NCI-H748 treated with DMSO at 0.1 percent for 48 hours (cell line): ENCODE measurements around the gene DAAM1.

Source experiments
- DNase-seq: peaks from one replicate; lab custom pipeline; 2025; lab: John Stamatoyannopoulos, UW

Gene DAAM1

DNA sequence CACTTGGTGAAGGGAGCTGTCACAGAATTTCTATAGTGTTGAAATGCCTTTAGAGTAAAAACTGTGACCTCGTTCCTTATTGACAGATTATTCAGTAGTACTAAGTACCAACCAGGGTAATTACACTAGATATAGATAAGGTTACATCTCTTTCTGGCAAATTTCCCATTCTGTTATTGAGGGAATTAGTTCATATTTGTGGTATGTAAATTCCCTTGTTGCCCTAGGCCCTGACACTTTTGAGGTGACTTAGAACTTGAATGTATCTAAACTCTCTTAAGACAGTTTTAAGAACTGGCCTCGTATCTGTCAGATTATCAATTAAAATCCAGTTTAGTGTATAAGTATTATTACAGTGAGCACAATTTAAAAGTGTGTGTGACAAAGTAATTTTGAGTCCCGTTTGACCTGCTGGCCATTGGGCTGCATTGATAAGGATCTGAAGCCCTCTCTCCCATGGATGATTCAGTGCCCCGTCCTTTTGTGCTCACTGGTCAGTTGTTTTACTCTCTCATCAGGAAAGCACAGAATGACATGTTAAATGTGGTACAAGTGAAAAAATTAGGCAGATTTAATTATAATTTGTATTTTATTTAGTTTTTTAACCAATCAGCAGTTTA lies 153.5 kb downstream of the DAAM1 start:
- no peak for DNase-seq

GRCh38 chr14:59342516-59343484 lies 154.3 kb downstream of the DAAM1 start:
- DNase-seq: no peak

- DNase-seq: no peak
These were observed 155.1 kb downstream of the DAAM1 start for GRCh38 chr14:59343585-59343984.

DNA sequence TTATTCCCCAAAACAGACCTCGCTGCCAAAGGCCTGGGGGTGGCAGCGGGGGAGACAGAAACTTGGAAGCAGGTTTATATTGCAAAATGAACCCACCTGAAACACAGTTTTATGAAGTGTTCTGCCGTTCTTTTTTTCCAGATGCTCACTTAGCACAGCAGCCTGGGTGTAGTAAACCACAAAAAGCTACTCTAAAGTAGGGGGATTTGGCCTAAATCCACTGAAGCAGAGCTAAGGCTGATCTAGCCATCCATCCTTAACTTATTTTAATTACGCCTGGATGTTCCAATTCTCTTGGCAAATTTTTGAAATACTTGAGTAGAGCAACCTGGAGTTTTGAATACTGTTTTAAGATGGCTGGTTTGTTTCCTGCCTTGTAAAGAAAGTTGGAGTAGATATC lies 155.5 kb downstream of the DAAM1 start:
- DNase-seq: no peak

DNA sequence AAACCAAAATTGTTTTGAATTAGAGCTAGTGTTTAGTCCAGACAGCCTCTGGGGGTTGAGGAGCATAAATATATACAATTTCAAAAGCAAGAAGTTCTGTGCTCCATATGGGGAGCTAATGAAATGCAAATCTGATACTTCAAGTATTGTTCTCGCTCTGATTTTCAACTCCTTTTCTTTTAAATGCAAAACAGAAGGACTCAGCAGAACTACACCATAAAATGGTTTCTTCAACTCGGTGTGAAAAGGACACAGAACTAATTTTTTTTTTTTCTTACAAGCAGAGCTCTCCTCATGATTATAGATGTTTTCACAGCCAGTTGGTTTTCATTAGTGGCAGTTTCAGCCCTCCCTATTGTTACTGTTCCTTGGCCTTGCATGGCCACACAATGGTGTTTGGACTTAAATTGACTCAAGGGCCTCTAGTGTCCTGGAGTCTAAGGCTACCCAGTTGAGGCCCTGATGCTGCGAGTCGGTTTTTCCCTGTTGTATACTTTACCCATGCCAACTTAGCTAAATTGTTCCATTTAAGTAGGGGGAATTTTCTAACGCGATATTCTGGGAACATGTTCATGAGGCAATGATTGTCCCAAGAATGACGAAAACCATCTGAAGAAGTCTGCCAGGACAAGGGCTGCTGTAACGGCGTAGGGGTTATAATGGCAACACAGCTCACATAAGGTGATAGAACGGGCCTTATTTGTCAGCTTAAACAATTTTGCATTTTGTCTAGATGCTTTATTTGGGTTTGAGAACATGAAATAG lies 156.4 kb downstream of the DAAM1 start:
- DNase-seq: no peak

DNA sequence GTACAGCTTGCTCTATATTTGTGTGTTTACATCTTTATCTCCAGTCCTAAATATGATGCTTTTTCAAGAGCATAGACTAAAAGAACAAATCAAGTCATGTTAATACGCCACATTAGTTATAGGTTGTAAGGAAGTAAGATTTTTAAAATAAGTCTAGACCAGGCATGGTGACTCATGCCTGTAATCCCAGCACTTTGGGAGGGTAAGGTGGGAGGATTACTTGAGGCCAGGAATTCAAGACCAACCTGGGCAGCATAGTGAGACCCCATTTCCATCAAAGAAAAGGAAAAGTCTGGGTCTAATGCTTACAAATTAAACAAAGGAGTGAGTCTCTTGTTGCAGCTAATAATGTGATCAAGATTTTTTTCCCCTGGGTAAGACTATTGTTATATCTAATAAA lies 157.9 kb downstream of the DAAM1 start:
- no peak for DNase-seq

- DNase-seq: no peak
These were observed 158.5 kb downstream of the DAAM1 start for GRCh38 chr14:59346796-59347510.

GRCh38 chr14:59347511-59347900 lies 159.0 kb downstream of the DAAM1 start:
- no peak for DNase-seq

GRCh38 chr14:59347915-59348314 lies 159.4 kb downstream of the DAAM1 start:
- DNase-seq: no peak

DNA sequence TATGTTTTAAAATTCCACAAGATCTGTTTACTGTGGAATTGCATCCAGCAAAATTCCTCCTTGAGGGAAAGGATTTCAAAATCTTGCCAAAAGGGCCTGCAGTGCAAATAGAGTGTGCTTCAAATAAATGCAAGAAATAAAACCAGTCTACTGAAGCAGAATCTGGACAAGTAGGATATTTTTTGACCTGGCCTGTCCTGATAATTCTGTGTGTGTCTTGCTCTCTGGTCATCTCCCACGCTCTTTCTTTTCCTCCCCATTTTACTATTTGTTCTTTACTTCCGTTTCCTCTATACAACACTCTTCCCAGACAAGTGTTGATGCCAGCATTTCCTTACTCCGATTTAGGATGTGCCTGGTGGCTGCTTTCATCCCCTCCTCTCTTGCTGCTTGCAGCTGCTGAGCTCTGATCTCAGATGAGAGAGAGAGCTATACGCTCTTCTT lies 160.8 kb downstream of the DAAM1 start:
- DNase-seq: no peak

DNA sequence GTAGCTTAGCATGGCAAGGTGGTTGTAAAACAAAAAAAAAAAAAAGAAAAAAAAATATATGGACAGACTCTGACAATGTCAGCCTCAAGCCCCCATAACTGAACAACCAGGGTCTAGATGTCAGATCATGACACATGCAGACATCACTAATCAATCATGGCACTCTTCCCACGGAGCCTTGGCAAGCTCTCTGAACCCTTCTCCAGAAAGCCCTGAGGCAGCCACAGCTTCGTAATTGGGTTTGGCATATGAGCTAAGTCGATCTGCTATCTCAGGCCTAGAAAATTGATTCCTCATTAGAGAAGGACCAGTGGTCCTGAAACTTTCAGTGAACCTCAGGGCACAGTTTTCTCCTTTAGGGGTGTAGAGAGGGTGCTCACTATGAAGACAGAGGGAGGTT lies 164.5 kb downstream of the DAAM1 start:
- no peak for DNase-seq

- DNase-seq: no peak
These were observed 166.2 kb downstream of the DAAM1 start for GRCh38 chr14:59354666-59355065.

DNA sequence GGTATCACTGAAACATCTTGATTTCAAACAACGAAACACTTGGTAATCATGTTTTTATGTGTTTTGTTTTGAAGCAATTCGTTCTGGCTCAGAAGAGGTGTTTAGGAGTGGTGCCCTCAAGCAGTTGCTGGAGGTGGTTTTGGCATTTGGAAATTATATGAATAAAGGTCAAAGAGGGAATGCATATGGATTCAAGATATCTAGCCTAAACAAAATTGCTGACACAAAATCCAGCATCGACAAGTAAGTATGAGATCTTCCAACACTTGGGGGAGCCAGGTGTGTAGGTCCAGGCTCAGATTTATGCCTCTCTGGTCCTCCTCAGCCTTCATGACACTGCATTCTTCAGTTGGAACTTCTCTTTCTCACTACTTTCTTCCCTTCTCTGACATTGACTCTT lies 166.6 kb downstream of the DAAM1 start:
- DNase-seq: no peak

DNA sequence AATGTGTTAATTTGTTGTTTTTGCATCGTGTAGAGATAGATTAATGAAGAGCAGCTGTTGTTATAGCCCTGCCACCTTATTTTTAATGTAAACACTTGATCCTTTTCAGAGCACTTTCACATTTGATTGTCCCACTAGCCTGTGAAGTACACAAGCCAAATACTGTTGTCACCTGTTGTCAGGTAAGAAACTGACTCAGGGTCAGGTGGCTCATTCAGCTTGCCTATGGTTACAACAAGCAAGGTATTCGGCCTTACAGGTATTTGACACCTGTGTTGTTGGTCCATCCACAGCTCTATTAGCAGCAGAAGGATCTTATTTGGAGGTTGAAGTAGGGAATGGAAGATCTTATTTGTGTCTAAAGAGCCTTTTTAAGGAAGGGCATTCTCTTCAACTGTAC lies 167.8 kb downstream of the DAAM1 start:
- DNase-seq: no peak

DNA sequence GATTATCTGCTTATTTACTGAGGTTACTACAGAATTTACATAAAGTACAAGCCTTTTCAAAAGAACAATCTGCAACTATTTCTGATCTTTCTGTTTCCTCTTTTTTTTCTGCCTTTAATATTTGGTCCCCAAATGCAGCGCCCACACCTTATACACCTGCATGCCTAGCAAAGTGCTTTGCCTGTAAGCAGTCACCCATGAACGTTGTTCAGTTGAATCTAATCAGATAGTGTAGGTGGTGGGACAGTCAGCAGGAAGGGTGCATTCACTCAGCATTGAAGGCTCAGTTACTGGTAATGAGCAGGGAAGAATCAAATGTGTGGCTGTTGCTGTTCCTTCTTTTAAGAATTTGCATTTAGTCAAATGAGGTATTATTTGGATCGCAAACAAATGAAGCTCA lies 168.3 kb downstream of the DAAM1 start:
- DNase-seq: no peak

- no peak for DNase-seq
These were observed 169.6 kb downstream of the DAAM1 start for GRCh38 chr14:59358102-59358501.

DNA sequence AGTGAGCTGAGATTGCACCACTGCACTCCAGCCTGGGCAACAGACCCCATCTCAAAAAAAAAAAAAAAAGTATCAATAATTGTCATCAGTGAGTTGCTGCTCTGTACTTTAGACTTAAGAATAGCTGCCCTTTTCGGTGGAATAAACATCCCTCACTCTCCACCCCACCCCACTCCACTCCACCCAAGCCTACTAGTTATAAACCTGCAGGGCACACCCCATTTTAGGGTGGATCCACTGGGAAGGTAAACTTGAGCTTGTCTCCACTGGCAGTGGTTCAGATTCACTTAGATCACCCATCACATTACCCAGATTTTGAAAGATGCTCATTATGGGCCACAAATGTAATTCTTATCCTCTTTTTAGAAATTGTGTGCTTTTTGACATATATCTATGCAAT lies 170.3 kb downstream of the DAAM1 start:
- DNase-seq: no peak

GRCh38 chr14:59359431-59360124 lies 171.1 kb downstream of the DAAM1 start:
- no peak for DNase-seq

GRCh38 chr14:59360233-59360632 lies 171.8 kb downstream of the DAAM1 start:
- no peak for DNase-seq

GRCh38 chr14:59360923-59361794 lies 172.7 kb downstream of the DAAM1 start:
- no peak for DNase-seq
